HCT116 (cell line): ENCODE data around the gene FGF19. TPM values are rescaled to one million over a fixed set of nuclear protein-coding genes. Genes with fewer than 3 reads are reported as not detected.

Experiments used
- ATAC-seq: fragments of 200-7000 bp; cut with Tn5 transposase; 2 replicates; pipeline ENCODE4 v1.9.1; 2020; ENCODE audit warnings: mild to moderate bottlenecking, moderate library complexity
- BruUV-seq: library from RNA; stranded (reverse); fragments of 400-500 nt; replicated peaks from 2 replicates; lab custom pipeline; 2021; lab: Mats Ljungman, UMichigan
- CTCF ChIA-PET: fragments of 300-600 bp; sonication (Branson Sonifier 250); formaldehyde crosslinking; loops from one replicate; lab custom pipeline; 2021; ENCODE audit warnings: antibody characterized with exemption; lab: Charles Lee
- POLR2A ChIA-PET: fragments of 300-600, 350-600 bp; sonication (Branson Sonifier 250); formaldehyde crosslinking; loops from one replicate; lab custom pipeline; 2021; ENCODE audit warnings: antibody characterized with exemption; lab: Charles Lee
- RAD21 ChIA-PET, 2 experiments: fragments of 300-600 bp; sonication (Branson Sonifier 250); formaldehyde crosslinking; loops; one replicate each; lab custom pipeline; 2023; ENCODE audit warnings: low total read pairs in 2 of 2; ENCODE audit not compliant: uncharacterized antibody in 2 of 2, unreplicated experiment in 2 of 2, low non-redundant PET in 1 of 2; lab: Charles Lee
- DNase-seq: peaks from one replicate; pipeline ENCODE4 v3.0.0-alpha.2; 2010; ENCODE audit warnings: low read depth, low spot score
- H2AFZ ChIP-seq: fragments of 200-600 bp; shearing (Covaris generic), sonication (generic); 2 replicates; pipeline ENCODE4 v1.6.1; 2017; ENCODE audit warnings: low read depth, mixed run types, mixed read lengths, antibody characterized with exemption, low read length; ENCODE audit not compliant: poor library complexity, severe bottlenecking
- H3K27ac ChIP-seq: 2 replicates; pipeline ENCODE4 v1.5.1; 2012; ENCODE audit warnings: low read depth, low read length
- H3K27me3 ChIP-seq: fragments of 200-600 bp; sonication (generic); 2 replicates; pipeline ENCODE4 v1.6.1; 2016; ENCODE audit warnings: mixed run types, low read length, mixed read lengths; ENCODE audit not compliant: insufficient read depth
- H3K36me3 ChIP-seq, 2 experiments: fragments of 200-500 bp in 1 of 2; fragments of 200-600 bp in 1 of 2; sonication (Bioruptor generic) in 1 of 2; sonication (generic) in 1 of 2; 2 replicates each; pipeline versions ENCODE4 v1.5.1 to v1.6.1; 2014 to 2016; ENCODE audit warnings: low read length in 2 of 2, inconsistent platforms in 1 of 2, mixed read lengths in 1 of 2, mixed run types in 1 of 2; ENCODE audit not compliant: insufficient read depth in 2 of 2, control insufficient read depth in 1 of 2
- H3K4me1 ChIP-seq, 2 experiments: fragments of 200-600 bp in 1 of 2; sonication (generic) in 1 of 2; 2 replicates each; pipeline versions ENCODE4 v1.5.1 to v1.6.1; 2012 to 2017; ENCODE audit warnings: low read length in 2 of 2, inconsistent platforms in 1 of 2, mild to moderate bottlenecking in 1 of 2, mixed read lengths in 1 of 2, mixed run types in 1 of 2, moderate library complexity in 1 of 2; ENCODE audit not compliant: insufficient read depth in 2 of 2, control insufficient read depth in 1 of 2
- H3K4me2 ChIP-seq: fragments of 200-600 bp; sonication (generic); 2 replicates; pipeline ENCODE4 v1.6.1; 2017; ENCODE audit warnings: mixed run types, low read length, mixed read lengths
- H3K4me3 ChIP-seq, 2 experiments: fragments of 200-600 bp in 1 of 2; sonication (generic) in 1 of 2; replicated peaks in 1 of 2; 2 replicates each; pipeline ENCODE4 v1.5.1; 2011 to 2016; ENCODE audit warnings: low read length in 2 of 2, control low read depth in 1 of 2, low read depth in 1 of 2, mild to moderate bottlenecking in 1 of 2, mixed read lengths in 1 of 2, mixed run types in 1 of 2
- H3K79me2 ChIP-seq: fragments of 200-600 bp; sonication (generic); 2 replicates; pipeline ENCODE4 v1.6.1; 2017; ENCODE audit warnings: mild to moderate bottlenecking, mixed run types, low read length, moderate library complexity, mixed read lengths; ENCODE audit not compliant: insufficient read depth
- H3K9ac ChIP-seq: fragments of 200-600 bp; sonication (generic); 2 replicates; pipeline ENCODE4 v1.6.1; 2016; ENCODE audit warnings: low read length, mixed read lengths
- H3K9me2 ChIP-seq: fragments of 200-600 bp; sonication (generic), shearing (Covaris generic); 2 replicates; pipeline ENCODE4 v1.6.1; 2017; ENCODE audit warnings: mixed run types, mild to moderate bottlenecking, moderate library complexity; ENCODE audit not compliant: insufficient read depth
- H3K9me3 ChIP-seq, 2 experiments: fragments of 200-500 bp in 1 of 2; fragments of 200-600 bp in 1 of 2; sonication (Bioruptor generic) in 1 of 2; sonication (generic) in 1 of 2; 2 replicates each; pipeline ENCODE4 v1.6.1; 2014 to 2017; ENCODE audit warnings: low read length in 2 of 2, mixed read lengths in 2 of 2, inconsistent platforms in 1 of 2, low read depth in 1 of 2, mild to moderate bottlenecking in 1 of 2, mixed run types in 1 of 2, moderate library complexity in 1 of 2; ENCODE audit not compliant: control insufficient read depth in 1 of 2, insufficient read depth in 1 of 2
- H4K20me1 ChIP-seq: fragments of 200-600 bp; sonication (generic), shearing (Covaris generic); 2 replicates; pipeline ENCODE4 v1.6.1; 2017; ENCODE audit warnings: mixed run types, mild to moderate bottlenecking, moderate library complexity; ENCODE audit not compliant: insufficient read depth
- CBX3 ChIP-seq: IDR thresholded peaks from 2 replicates; pipeline ENCODE4 v1.6.1; 2012; ENCODE audit warnings: low read depth
- CEBPB ChIP-seq: IDR thresholded peaks from 2 replicates; pipeline ENCODE4 v1.6.1; 2012; ENCODE audit warnings: low read depth
- CTCF ChIP-seq, 3 experiments: fragments of 200-600 bp in 1 of 3; sonication (generic) in 1 of 3; IDR thresholded peaks in 2 of 3; conservative IDR thresholded peaks in 1 of 3; 2 replicates each; pipeline ENCODE4 v1.5.1; 2012 to 2017; ENCODE audit warnings: low read depth in 2 of 3, low read length in 2 of 3, antibody characterized with exemption in 1 of 3, borderline replicate concordance in 1 of 3, control low read depth in 1 of 3, mild to moderate bottlenecking in 1 of 3, mixed read lengths in 1 of 3, mixed run types in 1 of 3, moderate library complexity in 1 of 3; ENCODE audit not compliant: insufficient read depth in 1 of 3
- EGR1 ChIP-seq: IDR thresholded peaks from 2 replicates; pipeline ENCODE4 v1.6.1; 2012; ENCODE audit warnings: low read depth
- ELF1 ChIP-seq: IDR thresholded peaks from 2 replicates; pipeline ENCODE4 v1.6.1; 2012; ENCODE audit warnings: low read depth, borderline replicate concordance
- EZH2phosphoT487 ChIP-seq: fragments of 200-600 bp; IDR thresholded peaks from 2 replicates; pipeline ENCODE4 v1.6.1; 2018; ENCODE audit warnings: antibody characterized with exemption, borderline replicate concordance
- FOSL1 ChIP-seq: IDR thresholded peaks from 2 replicates; pipeline ENCODE4 v1.6.1; 2012; ENCODE audit warnings: low read depth
- JUND ChIP-seq: IDR thresholded peaks from 2 replicates; pipeline ENCODE4 v1.6.1; 2012
- MAX ChIP-seq: IDR thresholded peaks from 2 replicates; pipeline ENCODE4 v1.6.1; 2012
- POLR2AphosphoS5 ChIP-seq: IDR thresholded peaks from 2 replicates; pipeline ENCODE4 v1.6.1; 2011; ENCODE audit warnings: mild to moderate bottlenecking, low read depth, low read length, moderate library complexity
- RAD21 ChIP-seq: IDR thresholded peaks from 2 replicates; pipeline ENCODE4 v1.6.1; 2012; ENCODE audit warnings: low read depth, mild to moderate bottlenecking
- REST ChIP-seq: IDR thresholded peaks from 2 replicates; pipeline ENCODE4 v1.6.1; 2012; ENCODE audit warnings: low read depth
- SIN3A ChIP-seq: IDR thresholded peaks from 2 replicates; pipeline ENCODE4 v1.6.1; 2012; ENCODE audit warnings: low read depth
- SP1 ChIP-seq: IDR thresholded peaks from 2 replicates; pipeline ENCODE4 v1.6.1; 2012; ENCODE audit warnings: low read depth
- TCF7L2 ChIP-seq: IDR thresholded peaks from 2 replicates; pipeline ENCODE4 v1.7.0; 2011; ENCODE audit warnings: borderline replicate concordance, inconsistent platforms; ENCODE audit not compliant: insufficient read depth, insufficient read length; ENCODE audit errors: extremely low read depth
- ZBTB33 ChIP-seq: IDR thresholded peaks from 2 replicates; pipeline ENCODE4 v1.6.1; 2011; ENCODE audit warnings: mild to moderate bottlenecking, low read length, moderate library complexity; ENCODE audit not compliant: insufficient replicate concordance; ENCODE audit errors: extremely low read depth
- ZFX ChIP-seq: fragments of 450-650 bp; IDR thresholded peaks from 2 replicates; pipeline ENCODE4 v1.6.1; 2017
- ZNF274 ChIP-seq: fragments of 200-500 bp; sonication (Bioruptor generic); IDR thresholded peaks from 2 replicates; pipeline ENCODE4 v1.6.1; 2014; ENCODE audit warnings: mild to moderate bottlenecking, low read depth, low read length, inconsistent platforms
- intact Hi-C: fragments of 100-400 bp; cut with micrococcal nuclease; formaldehyde crosslinking; loops from 2 replicates; pipeline ENCODE4 v1.10.0; 2022
- total RNA-seq: library from RNA; stranded (reverse); gene quantifications from one replicate; pipeline ENCODE4 v1.2.1, GENCODE V29; 2021; ENCODE audit not compliant: unreplicated experiment

FGF19 gene
- total RNA-seq, 1 experiment from 2014 or later, result 37.5 TPM

GRCh38 chr11:69650081-69650831 is 53.6 kb downstream of the FGF19 start (continued):
- no peak for TF ChIP-seq REST
- TF ChIP-seq SP1, result no peak

GRCh38 chr11:69649576-69649900 is 54.3 kb downstream of the FGF19 start:
- RAD21 ChIA-PET, result interaction anchor here in 1 of 2 experiments (0.6 kb wide), 1 partner anchor 35 kb away, joined by 6 read pairs; no protein-coding TSS in a partner anchor
- CTCF ChIA-PET, result no interaction called here
- POLR2A ChIA-PET, result interaction anchor here (0.5 kb wide), 1 partner anchor 355 kb away, joined by 4 read pairs; the partner anchor contains the start of gene MYEOV
- H3K79me2 ChIP-seq, result peaks cover 76% of the 10 kb centered on the region
- no peaks in the 10 kb centered on the region for H3K9me3 ChIP-seq
- H2AFZ ChIP-seq, result no peak overlapping the region
- peaks cover 59 to 77% of the 10 kb centered on the region in 2 experiments for H3K36me3 ChIP-seq
- H4K20me1 ChIP-seq, result peaks cover 43% of the 10 kb centered on the region; the same call in 1 of the 2 replicates
- no peaks in the 10 kb centered on the region for H3K27me3 ChIP-seq
- H3K4me3 ChIP-seq, result no peak overlapping the region
- H3K9ac ChIP-seq, result no peak overlapping the region
- no TSS peak for BruUV-seq
- H3K27ac ChIP-seq, result no peak overlapping the region
- no peak overlapping the region for H3K4me2 ChIP-seq
- DNase-seq (no peak), ATAC-seq (no peak)
- intact Hi-C loops, result no loop called here
- peaks cover 0 to 70% of the 10 kb centered on the region in 2 experiments; a peak in 3 of 4 replicates for H3K4me1 ChIP-seq
- no peaks in the 10 kb centered on the region for H3K9me2 ChIP-seq
- TF ChIP-seq CEBPB (no peak), EZH2phosphoT487 (no peak), ZBTB33 (no peak), TCF7L2 (no peak), RAD21 (no peak), ZNF274 (no peak), SIN3A (no peak), JUND (no peak), CTCF (IDR thresholded peaks at IDR 0.05 in 2 of 3, conservative IDR thresholded peaks at IDR 0.05 in 1 of 3; ENCODE audit: borderline replicate concordance in 1 of 3, insufficient read depth in 1 of 3, low read depth in 2 of 3, low read length in 2 of 3) (no peak), POLR2AphosphoS5 (no peak), EGR1 (no peak), CBX3 (no peak), ZFX (no peak), ELF1 (no peak), MAX (no peak), FOSL1 (no peak)
